SJCRH30 (cell line): Measurements from ENCODE around the gene ACTN4. TPM values are rescaled to one million over a fixed set of nuclear protein-coding genes. Genes with fewer than 3 reads are reported as not detected.

ENCODE experiments used
- total RNA-seq: library from RNA; depleted of rRNA; stranded (reverse); fragments of >200 nt; shearing (Covaris generic); gene quantifications from 2 replicates; pipeline ENCODE4 v1.2.3, GENCODE V29; 2014; rRNA removed

The ACTN4 gene
- total RNA-seq, 1 experiment from 2014 or later, result 192 TPM

Other genes starting within 250 kb of the ACTN4 start
- gene FAM98C, start 244.6 kb upstream of the ACTN4 start, total RNA-seq, result 2.8 and 4.6 TPM in 2 replicates
- gene RASGRP4, start 221.4 kb upstream of the ACTN4 start, total RNA-seq, result 0.73 and 0.94 TPM in 2 replicates
- gene RYR1, start 214.0 kb upstream of the ACTN4 start, total RNA-seq, result 12.4 and 19.1 TPM in 2 replicates
- gene MAP4K1, start 29.7 kb upstream of the ACTN4 start, total RNA-seq, result 1.2 and 1.5 TPM in 2 replicates
- 320 and 322 TPM in 2 replicates for gene EIF3K, start 28.5 kb upstream of the ACTN4 start, total RNA-seq
- not detected in 2 replicates for gene CAPN12, start 96.8 kb downstream of the ACTN4 start, total RNA-seq
- 0.28 and 0.71 TPM in 2 replicates for gene LGALS7, start 125.9 kb downstream of the ACTN4 start, total RNA-seq
- not detected in 2 replicates for gene LGALS7B, start 141.6 kb downstream of the ACTN4 start, total RNA-seq
- 0.06 and 0.66 TPM in 2 replicates for gene LGALS4, start 165.3 kb downstream of the ACTN4 start, total RNA-seq
- gene ECH1, start 184.1 kb downstream of the ACTN4 start, total RNA-seq, result 55.8 and 64.6 TPM in 2 replicates
- 454 and 471 TPM in 2 replicates for gene HNRNPL, start 202.3 kb downstream of the ACTN4 start, total RNA-seq
- gene RINL, start 230.6 kb downstream of the ACTN4 start, total RNA-seq, result 0.35 and 0.79 TPM in 2 replicates